Esophagus muscularis mucosa (tissue), 4 donors: ENCODE results near the gene DDX49.

Source experiments
- EP300 ChIP-seq: sonication (generic); formaldehyde crosslinking; IDR thresholded peaks from one replicate; pipeline ENCODE4 v1.6.1; 2017; ENCODE audit warnings: antibody characterized with exemption
- POLR2A ChIP-seq: fragments of 450-650 bp; IDR thresholded peaks from one replicate; pipeline ENCODE4 v1.6.1; 2017; ENCODE audit warnings: antibody characterized with exemption, moderate library complexity, mild to moderate bottlenecking, low read depth
- POLR2AphosphoS5 ChIP-seq, 2 donors: sonication (generic); formaldehyde crosslinking; IDR thresholded peaks; one replicate each; pipeline ENCODE4 v1.6.1; 2017; ENCODE audit warnings: antibody characterized with exemption in 2 of 2
- TF ChIP-seq, protein P1 (sequence below), 3 experiments: fragments of 200-600 bp in 2 of 3; fragments of 450-650 bp in 1 of 3; sonication (generic) in 2 of 3; IDR thresholded peaks; one replicate each; pipeline ENCODE4 v1.5.1; 2017 to 2019; ENCODE audit warnings: antibody characterized with exemption in 3 of 3, mild to moderate bottlenecking in 2 of 3, moderate library complexity in 1 of 3

GRCh38 chr19:18895038-18895823 is 24.3 kb upstream of the DDX49 start:
- TF ChIP-seq, protein P1, sequence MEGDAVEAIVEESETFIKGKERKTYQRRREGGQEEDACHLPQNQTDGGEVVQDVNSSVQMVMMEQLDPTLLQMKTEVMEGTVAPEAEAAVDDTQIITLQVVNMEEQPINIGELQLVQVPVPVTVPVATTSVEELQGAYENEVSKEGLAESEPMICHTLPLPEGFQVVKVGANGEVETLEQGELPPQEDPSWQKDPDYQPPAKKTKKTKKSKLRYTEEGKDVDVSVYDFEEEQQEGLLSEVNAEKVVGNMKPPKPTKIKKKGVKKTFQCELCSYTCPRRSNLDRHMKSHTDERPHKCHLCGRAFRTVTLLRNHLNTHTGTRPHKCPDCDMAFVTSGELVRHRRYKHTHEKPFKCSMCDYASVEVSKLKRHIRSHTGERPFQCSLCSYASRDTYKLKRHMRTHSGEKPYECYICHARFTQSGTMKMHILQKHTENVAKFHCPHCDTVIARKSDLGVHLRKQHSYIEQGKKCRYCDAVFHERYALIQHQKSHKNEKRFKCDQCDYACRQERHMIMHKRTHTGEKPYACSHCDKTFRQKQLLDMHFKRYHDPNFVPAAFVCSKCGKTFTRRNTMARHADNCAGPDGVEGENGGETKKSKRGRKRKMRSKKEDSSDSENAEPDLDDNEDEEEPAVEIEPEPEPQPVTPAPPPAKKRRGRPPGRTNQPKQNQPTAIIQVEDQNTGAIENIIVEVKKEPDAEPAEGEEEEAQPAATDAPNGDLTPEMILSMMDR (IDR thresholded peaks at IDR 0.05) = peak in 1 of 3 experiments; percentile 27
- no peak for TF ChIP-seq POLR2AphosphoS5 (IDR thresholded peaks at IDR 0.05)
- TF ChIP-seq POLR2A = no peak
- TF ChIP-seq EP300 = no peak
